Ovary (tissue), 9 donors: ENCODE results near the gene COPS7B. TPM values are rescaled to one million over a fixed set of nuclear protein-coding genes. Genes with fewer than 3 reads are reported as not detected.
A peak's percentile ranks its signal among the peaks of the same experiment; 100 is the strongest.

ENCODE experiments used
- DNase-seq, 5 donors: peaks; one replicate each; pipeline ENCODE4 v3.0.0-alpha.2; 2019 to 2020
- H3K27ac ChIP-seq, 2 donors: fragments of 200-600 bp; one replicate each; pipeline versions ENCODE4 v1.5.1 to v1.8.0; 2019 to 2022
- H3K27me3 ChIP-seq: fragments of 200-600 bp; one replicate; pipeline ENCODE4 v1.8.0; 2022
- H3K36me3 ChIP-seq: fragments of 200-600 bp; sonication (generic); one replicate; pipeline ENCODE4 v1.5.1; 2019
- H3K4me1 ChIP-seq: one replicate; pipeline ENCODE4 v1.8.1; 2013; ENCODE audit warnings: mild to moderate bottlenecking, moderate library complexity; ENCODE audit not compliant: insufficient read depth
- H3K4me3 ChIP-seq: fragments of 200-600 bp; sonication (generic); one replicate; pipeline ENCODE4 v1.5.1; 2017
- H3K9me3 ChIP-seq, 2 donors: fragments of 200-600 bp in 1 of 2; sonication (generic) in 1 of 2; one replicate each; pipeline versions ENCODE4 v1.5.1 to v1.8.1; 2013 to 2019; ENCODE audit warnings: mild to moderate bottlenecking in 1 of 2, moderate library complexity in 1 of 2
- CTCF ChIP-seq, 3 donors: fragments of 450-650 bp in 2 of 3; fragments of 200-600 bp in 1 of 3; IDR thresholded peaks; one replicate each; pipeline versions ENCODE4 v1.5.1 to v1.8.0; 2016 to 2022; ENCODE audit warnings: antibody characterized with exemption in 3 of 3, mild to moderate bottlenecking in 1 of 3
- EP300 ChIP-seq: sonication (generic); formaldehyde crosslinking; IDR thresholded peaks from one replicate; pipeline ENCODE4 v1.6.1; 2017; ENCODE audit warnings: antibody characterized with exemption
- POLR2A ChIP-seq: fragments of 450-650 bp; IDR thresholded peaks from one replicate; pipeline ENCODE4 v1.6.1; 2017; ENCODE audit warnings: antibody characterized with exemption, mild to moderate bottlenecking, moderate library complexity
- WGBS, 3 donors: extraction: QIAGEN DNeasy Blood & Tissue Kit in 1 of 3; methylation state at CpG; one replicate each; pipeline versions ENCODE4 v1.1.5 to v1.1.7; 2013 to 2017; 5-methylcytosine and 5-hydroxymethylcytosine counted together
- intact Hi-C, 4 donors: fragments of 100-400 bp; cut with DNase I; formaldehyde crosslinking; loops; one replicate each; pipeline versions ENCODE4 v1.11.0 to v1.15.1; 2022 to 2023
- polyA plus RNA-seq, 2 donors: library from polyadenylated mRNA; stranded (reverse); fragments of 200-250 nt in 1 of 2; fragments of 350-450 nt in 1 of 2; fragmentation: Illumina TruSeq in 1 of 2; extraction: RNeasy Lipid Tissue Mini Kit (QIAGEN cat#74804) in 1 of 2; gene quantifications; one replicate each; pipeline ENCODE4 v1.2.3, GENCODE V29; 2013 to 2014
- total RNA-seq, 7 donors: library from RNA; depleted of rRNA in 2 of 7; stranded (reverse); fragments of >200 nt in 2 of 7; fragmentation: NEBNext Ultra II Directional in 3 of 7; extraction: Animal tissue kit (Norgen Biotek cat#: 25700) in 3 of 7; gene quantifications; one replicate each; pipeline versions ENCODE4 v1.1.0 to v1.2.4, GENCODE V29; 2016 to 2023
- donor health status: DM: no; HTN: no; CAD: no; lungs with moderate emphysema.
- donor health status: DM: no; HTN: no; CAD: no.
- donor health status: Bipolar disorder and iron deficiency.
- donor health status: DM: yes; HTN: yes; CAD: no.
- donor health status: DM: no; HTN: no; CAD: no.
- donor health status: DM: yes; HTN: yes; CAD: no.

Gene COPS7B
- total and polyA plus RNA-seq, 9 donors = 16.9 to 30.8 (median 24.8) TPM

GRCh38 chr2:231781798-231782726 lies 4.2 kb upstream of the COPS7B start:
- H3K4me3 ChIP-seq = peak overlapping the region; percentile 83
- DNase-seq = peak in 1 of 5 donors; percentile 26
- H3K36me3 ChIP-seq = no peaks in the 10 kb centered on the region
- no peaks in the 10 kb centered on the region for H3K27me3 ChIP-seq
- no peaks in the 10 kb centered on the region for H3K9me3 ChIP-seq
- intact Hi-C loops = loop anchor here in 1 of 4 donors (5.0 kb wide), 1 partner anchor 170 kb away; no protein-coding TSS in a partner anchor
- 2 to 3% (median 2%) methylated on average over 12 of the region's 12 CpGs for WGBS, 3 donors
- H3K27ac ChIP-seq = peak overlapping the region in 1 of 2 donors; percentile 69
- peaks cover 11% of the 10 kb centered on the region for H3K4me1 ChIP-seq
- no peak for TF ChIP-seq EP300
- no peak for TF ChIP-seq CTCF (IDR thresholded peaks at IDR 0.05)
- no peak for TF ChIP-seq POLR2A

GRCh38 chr2:231785413-231785812 lies 832 bp upstream of the COPS7B start:
- Histone ChIP-seq H3K4me3 (no peak overlapping the region), H3K4me1 (peaks cover 8% of the 10 kb centered on the region), H3K27me3 (no peaks in the 10 kb centered on the region), H3K9me3 (no peaks in the 10 kb centered on the region), H3K27ac (no peak overlapping the region), H3K36me3 (no peaks in the 10 kb centered on the region)
- no peak for TF ChIP-seq POLR2A
- TF ChIP-seq CTCF (IDR thresholded peaks at IDR 0.05) = no peak
- intact Hi-C loops = no loop called here
- no peak for DNase-seq
- WGBS, 3 donors = 64 to 74% (median 72%) methylated on average over 2 of the region's 2 CpGs

DNA sequence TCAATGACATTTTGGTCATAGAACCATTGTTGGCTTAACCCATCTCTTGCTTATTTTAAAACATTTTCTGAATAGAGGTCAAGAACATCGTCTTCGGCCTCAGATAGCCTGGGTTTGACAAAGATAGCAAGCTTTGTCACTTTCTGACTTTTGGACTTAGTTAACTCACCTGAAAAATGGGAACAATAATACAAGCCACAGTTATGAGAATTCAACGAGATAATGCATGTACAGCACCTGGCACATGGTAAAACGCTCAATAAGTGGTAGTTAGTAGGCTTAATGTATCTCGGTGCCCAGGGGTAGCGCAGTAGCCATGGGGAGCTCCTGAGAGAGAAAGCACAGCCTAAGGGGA lies 446 bp upstream of the COPS7B start:
- no peaks in the 10 kb centered on the region for H3K27me3 ChIP-seq
- WGBS, 3 donors = 31 to 34% (median 32%) methylated on average over 6 of the region's 6 CpGs
- H3K9me3 ChIP-seq = no peaks in the 10 kb centered on the region
- H3K27ac ChIP-seq = no peak overlapping the region
- no peaks in the 10 kb centered on the region for H3K36me3 ChIP-seq
- intact Hi-C loops = no loop called here
- TF ChIP-seq CTCF (IDR thresholded peaks at IDR 0.05) (no peak), POLR2A (no peak), EP300 (no peak)
- H3K4me1 ChIP-seq = peaks cover 8% of the 10 kb centered on the region
- peak overlapping the region; percentile 79 for H3K4me3 ChIP-seq
- no peak for DNase-seq

GRCh38 chr2:231786917-231787292 lies 660 bp downstream of the COPS7B start:
- intact Hi-C loops = no loop called here
- DNase-seq = no peak
- Histone ChIP-seq H3K9me3 (no peaks in the 10 kb centered on the region), H3K27ac (no peak overlapping the region), H3K36me3 (no peaks in the 10 kb centered on the region), H3K4me1 (peaks cover 8% of the 10 kb centered on the region), H3K27me3 (no peaks in the 10 kb centered on the region), H3K4me3 (peak overlapping the region; percentile 79)
- TF ChIP-seq CTCF (IDR thresholded peaks at IDR 0.05) (no peak), POLR2A (no peak), EP300 (no peak)
- WGBS, 3 donors = 9 to 11% (median 10%) methylated on average over 11 of the region's 11 CpGs
